Coronary artery (tissue), 2 donors: ENCODE measurements around the gene DAPP1.

Experiments
- DNase-seq: peaks from one replicate; pipeline ENCODE4 v3.0.0-alpha.2; 2017; ENCODE audit warnings: low spot score
- H3K27ac ChIP-seq, 2 donors: fragments of 200-600 bp; sonication (generic); one replicate each; pipeline ENCODE4 v1.5.1; 2016 to 2019
- H3K4me3 ChIP-seq: fragments of 200-600 bp; sonication (generic); 2 replicates; pipeline ENCODE4 v1.5.1; 2016; ENCODE audit warnings: mild to moderate bottlenecking, moderate library complexity
- CTCF ChIP-seq: fragments of 200-600 bp; sonication (generic); IDR thresholded peaks from one replicate; pipeline ENCODE4 v1.5.1; 2019; ENCODE audit warnings: antibody characterized with exemption

Gene DAPP1

GRCh38 chr4:99879458-99879857, 62.8 kb downstream of the DAPP1 start:
- no peak for TF ChIP-seq CTCF
- DNase-seq, result no peak
- no peak overlapping the region for H3K27ac ChIP-seq
- H3K4me3 ChIP-seq, result no peak overlapping the region

GRCh38 chr4:99885063-99885664, 68.5 kb downstream of the DAPP1 start:
- DNase-seq, result no peak
- TF ChIP-seq CTCF, result no peak
- no peak overlapping the region for H3K27ac ChIP-seq
- no peak overlapping the region for H3K4me3 ChIP-seq

DNA sequence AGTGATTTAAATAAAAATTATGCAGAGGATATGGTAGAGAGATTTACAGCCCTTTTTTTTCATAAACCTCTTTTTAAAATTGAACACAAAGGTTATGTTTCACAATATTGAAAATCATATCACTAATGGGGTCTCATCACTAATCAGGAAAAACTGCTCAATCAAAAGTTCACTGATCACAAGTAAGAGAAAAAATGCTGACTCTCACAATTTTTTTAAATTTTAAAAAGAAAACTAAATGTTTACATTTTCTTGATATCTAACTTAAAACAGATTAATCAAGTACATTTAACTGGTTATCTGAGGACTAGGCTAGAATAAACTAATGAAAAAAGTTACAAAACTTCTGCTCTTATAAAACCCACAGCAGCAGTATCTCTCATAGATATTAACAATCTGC, 69.1 kb downstream of the DAPP1 start:
- TF ChIP-seq CTCF, result no peak
- Histone ChIP-seq H3K27ac (no peak overlapping the region), H3K4me3 (no peak overlapping the region)
- no peak for DNase-seq

GRCh38 chr4:99886146-99886545, 69.5 kb downstream of the DAPP1 start:
- Histone ChIP-seq H3K4me3 (no peak overlapping the region), H3K27ac (no peak overlapping the region)
- TF ChIP-seq CTCF, result no peak
- DNase-seq, result no peak

DNA sequence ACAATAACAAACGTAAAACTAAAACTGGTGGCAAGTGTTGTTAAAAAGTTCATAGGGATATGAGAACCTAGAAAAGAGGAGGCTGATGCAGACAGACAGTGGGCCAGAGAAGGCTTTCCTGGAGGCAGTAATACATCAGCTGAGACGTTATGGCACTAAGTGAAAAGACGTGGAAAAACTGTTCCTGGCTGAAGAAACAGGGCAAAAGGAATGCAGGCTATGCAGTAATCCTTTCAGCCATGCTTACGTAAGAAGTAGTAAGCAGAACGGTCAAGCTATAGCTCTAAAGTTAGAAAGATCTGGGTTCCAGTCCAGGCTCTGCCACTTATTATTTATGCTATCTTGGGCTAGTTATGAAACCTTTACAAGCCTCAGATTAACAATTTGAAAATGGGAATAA, 71.2 kb downstream of the DAPP1 start:
- DNase-seq, result no peak
- H3K27ac ChIP-seq, result no peak overlapping the region
- no peak for TF ChIP-seq CTCF

GRCh38 chr4:99891351-99891750, 74.7 kb downstream of the DAPP1 start:
- Histone ChIP-seq H3K4me3 (no peak overlapping the region), H3K27ac (no peak overlapping the region)
- DNase-seq, result no peak
- no peak for TF ChIP-seq CTCF

More for the DNA sequence above, 71.2 kb downstream of the DAPP1 start:
- no peak overlapping the region for H3K4me3 ChIP-seq

DNA sequence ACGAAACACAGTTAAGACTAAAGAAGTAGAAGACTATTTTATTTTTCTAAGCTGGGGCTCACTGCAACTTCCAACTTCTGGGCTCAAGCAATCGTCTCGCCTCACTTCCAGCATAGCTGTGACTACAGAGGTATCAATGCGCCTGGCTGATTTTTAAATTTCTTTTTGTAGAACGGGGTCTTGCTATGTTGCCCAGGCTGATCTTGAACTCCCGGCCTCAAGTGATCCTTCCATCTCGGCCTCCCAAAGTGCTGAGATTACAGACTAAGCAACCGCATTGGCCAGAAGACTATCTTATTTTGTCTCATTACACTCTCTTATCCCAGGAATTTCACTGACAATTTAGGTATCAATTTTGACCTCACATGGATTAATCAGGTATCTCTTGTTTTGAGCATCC, 76.4 kb downstream of the DAPP1 start:
- Histone ChIP-seq H3K4me3 (peak overlapping the region; percentile 83), H3K27ac (no peak overlapping the region)
- DNase-seq, result no peak
- TF ChIP-seq CTCF, result no peak
